ENCODE results near the gene MDM1. TPM values are rescaled to one million over a fixed set of nuclear protein-coding genes. Genes with fewer than 3 reads are reported as not detected.

MDM1 gene, protein sequence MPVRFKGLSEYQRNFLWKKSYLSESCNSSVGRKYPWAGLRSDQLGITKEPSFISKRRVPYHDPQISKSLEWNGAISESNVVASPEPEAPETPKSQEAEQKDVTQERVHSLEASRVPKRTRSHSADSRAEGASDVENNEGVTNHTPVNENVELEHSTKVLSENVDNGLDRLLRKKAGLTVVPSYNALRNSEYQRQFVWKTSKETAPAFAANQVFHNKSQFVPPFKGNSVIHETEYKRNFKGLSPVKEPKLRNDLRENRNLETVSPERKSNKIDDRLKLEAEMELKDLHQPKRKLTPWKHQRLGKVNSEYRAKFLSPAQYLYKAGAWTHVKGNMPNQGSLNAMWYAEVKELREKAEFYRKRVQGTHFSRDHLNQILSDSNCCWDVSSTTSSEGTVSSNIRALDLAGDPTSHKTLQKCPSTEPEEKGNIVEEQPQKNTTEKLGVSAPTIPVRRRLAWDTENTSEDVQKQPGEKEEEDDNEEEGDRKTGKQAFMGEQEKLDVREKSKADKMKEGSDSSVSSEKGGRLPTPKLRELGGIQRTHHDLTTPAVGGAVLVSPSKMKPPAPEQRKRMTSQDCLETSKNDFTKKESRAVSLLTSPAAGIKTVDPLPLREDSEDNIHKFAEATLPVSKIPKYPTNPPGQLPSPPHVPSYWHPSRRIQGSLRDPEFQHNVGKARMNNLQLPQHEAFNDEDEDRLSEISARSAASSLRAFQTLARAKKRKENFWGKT
- 30.8 and 37.4 TPM in 2 replicates for total RNA-seq (2014; rRNA removed; shearing (Covaris generic))
- 26.2 and 33.5 TPM in 2 replicates for total RNA-seq (2022)
- Bru-seq, nascent RNA = percentile 66 among the genes with signal in this experiment
- BruChase-seq, experiment 1, labeled RNA remaining after a 6-hour chase = percentile 63 among the genes with signal in this experiment
- BruChase-seq, experiment 2, labeled RNA remaining after a 2-hour chase = percentile 72 among the genes with signal in this experiment
- long read RNA-seq, transcript MDM1-205 (3 exons, 2,170 nt) = minor isoform, 5 of 49 reads
- long read RNA-seq, transcript MDM1-201 (14 exons, 2,918 nt) = major isoform, 7 of 49 reads
- long read RNA-seq, partial matches to known transcripts = 2 of 49 reads
- long read RNA-seq, other reads (novel, unspliced or antisense) = 28 of 49 reads

DNA sequence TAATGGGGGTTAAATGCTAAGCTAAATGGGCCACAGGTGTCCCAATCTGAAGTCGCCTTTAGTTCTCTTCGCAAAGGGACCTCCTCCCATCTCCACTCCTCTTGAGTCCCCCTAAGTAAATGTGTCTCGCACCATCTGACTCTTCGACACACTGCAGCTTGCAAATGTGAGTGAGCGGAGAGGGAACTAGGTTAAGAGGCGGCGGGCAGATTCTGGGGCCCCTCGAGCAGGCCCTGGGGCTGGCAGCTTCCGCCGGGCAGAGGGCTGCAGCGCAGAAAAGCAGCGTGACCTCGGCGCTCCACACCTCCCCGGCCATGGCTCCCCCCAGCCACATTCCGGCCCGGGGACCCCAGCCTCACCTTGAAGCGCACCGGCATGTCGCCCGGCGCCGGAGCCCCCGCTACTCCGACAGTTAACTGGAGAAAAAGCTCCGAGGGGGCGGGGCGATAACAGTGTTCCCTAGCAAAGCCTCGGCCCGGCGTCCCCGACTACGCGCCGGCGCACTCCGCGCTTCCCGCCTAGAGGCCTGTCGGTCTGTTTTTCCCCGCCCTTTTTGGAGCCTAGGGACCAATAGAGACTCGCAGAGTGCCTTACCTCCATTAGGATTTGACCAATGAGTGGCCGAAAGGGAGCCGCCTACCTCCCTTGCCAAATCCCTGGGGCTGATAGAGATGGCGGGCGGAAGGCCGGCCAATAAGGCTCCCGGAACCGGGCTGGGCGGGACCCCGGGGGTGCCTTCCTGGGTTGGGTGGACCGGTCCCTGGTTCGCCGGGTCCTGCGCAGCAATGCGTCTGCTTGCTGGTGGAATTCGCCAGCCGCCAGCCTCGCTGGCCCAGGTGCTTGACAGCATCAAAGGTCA, at the start of gene MDM1:
Gene MDM1, minus strand, starts transcription at position 494 of the 859 bp plus-strand sequence. Its CDS starts 117 bp downstream, at position 377.
- peaks cover 9% of the 10 kb centered on the region; the same call in 1 of the 2 replicates for H3K79me2 ChIP-seq (ENCODE audit: insufficient read depth, low read depth, low read length)
- BruUV-seq (replicated peaks) = TSS peak; percentile 55
- H3K4me1 ChIP-seq (ENCODE audit: insufficient read depth, low read length, poor library complexity, severe bottlenecking) = peaks cover 24% of the 10 kb centered on the region
- CTCF ChIA-PET (ENCODE audit: unreplicated experiment) = interaction anchor here (0.6 kb wide), 1 partner anchor 53 kb away, joined by 3 read pairs; no protein-coding TSS in a partner anchor
- DNase-seq (ENCODE audit: low spot score) = peak; percentile 99
- intact Hi-C loops (cut with micrococcal nuclease; ENCODE audit: unreplicated experiment) = loop anchor here (10.0 kb wide), 1 partner anchor 353 kb away; the partner anchor contains the start of gene NUP107
- peaks cover 17% of the 10 kb centered on the region for H3K36me3 ChIP-seq (ENCODE audit: insufficient read depth, low read length)
- TF ChIP-seq EZH2phosphoT487 (IDR thresholded peaks at IDR 0.05; ENCODE audit: borderline replicate concordance, low read depth, low read length) (no peak), CTCF (conservative IDR thresholded peaks at IDR 0.05; ENCODE audit: low read length) (no peak)
- POLR2A ChIA-PET = interaction anchor here (0.8 to 2.1 kb wide), 6 partner anchors 9 to 253 kb away, joined by 3 to 11 read pairs (median 3); no protein-coding TSS in a partner anchor
- H3K9me3 ChIP-seq (ENCODE audit: low read length) = no peaks in the 10 kb centered on the region
- peak within 1 kb of the TSS; percentile 97 for H2AFZ ChIP-seq (ENCODE audit: low read length)
- H4K20me1 ChIP-seq (ENCODE audit: insufficient read depth, low read length) = no peaks in the 10 kb centered on the region
- peak within 1 kb of the TSS; percentile 78 for H3K4me2 ChIP-seq (ENCODE audit: low read length)
- H3K27ac ChIP-seq (ENCODE audit: low read depth, low read length, poor library complexity, severe bottlenecking) = peak within 1 kb of the TSS; percentile 52
- peak within 1 kb of the TSS; percentile 84 for H3K4me3 ChIP-seq (ENCODE audit: low read depth, low read length, poor library complexity, severe bottlenecking)
- H3K9me2 ChIP-seq (ENCODE audit: insufficient read depth, low read length) = no peaks in the 10 kb centered on the region

DNA sequence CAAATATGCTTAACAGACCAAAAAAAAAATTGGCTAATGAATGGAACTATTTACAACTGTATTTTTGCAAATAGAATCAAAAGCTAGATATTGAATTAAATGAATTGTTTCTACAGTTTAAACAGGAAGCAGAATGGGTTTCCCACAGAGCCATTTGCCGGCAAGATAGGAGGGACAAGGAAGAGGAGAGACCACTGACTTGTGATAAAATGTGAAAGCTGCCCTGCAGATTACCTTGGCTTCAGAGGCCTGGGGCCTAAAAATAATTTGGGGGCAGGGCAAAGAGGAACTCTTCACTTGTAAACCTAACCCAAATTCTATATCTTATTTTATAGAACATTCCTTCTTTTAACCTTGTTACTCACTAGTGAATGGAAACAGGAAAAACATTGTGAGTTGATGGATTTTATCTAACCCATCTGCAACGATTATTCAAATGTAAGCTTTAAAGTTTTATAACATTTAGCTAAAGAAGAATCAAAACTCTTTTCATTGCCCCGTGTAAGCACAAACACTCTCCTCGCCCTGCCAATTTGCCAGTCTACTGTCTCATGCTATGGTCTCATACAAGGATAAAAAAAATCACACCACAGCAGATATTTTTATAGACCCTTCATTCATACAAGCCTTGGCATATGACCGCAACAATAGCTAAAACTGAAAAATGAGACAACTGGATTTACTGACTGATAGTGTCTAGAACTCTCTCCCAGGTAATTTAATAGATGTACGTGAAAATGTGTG, 49.5 kb upstream of the MDM1 start:
- H3K27ac ChIP-seq (ENCODE audit: low read depth, low read length, poor library complexity, severe bottlenecking) = no peak overlapping the region
- H3K4me3 ChIP-seq (ENCODE audit: low read depth, low read length, poor library complexity, severe bottlenecking) = no peak overlapping the region
- no TSS peak for BruUV-seq (replicated peaks)
- no peak overlapping the region for H3K4me2 ChIP-seq (ENCODE audit: low read length)
- no peaks in the 10 kb centered on the region for H3K79me2 ChIP-seq (ENCODE audit: insufficient read depth, low read depth, low read length)
- no peaks in the 10 kb centered on the region for H3K4me1 ChIP-seq (ENCODE audit: insufficient read depth, low read length, poor library complexity, severe bottlenecking)
- no peak overlapping the region for H2AFZ ChIP-seq (ENCODE audit: low read length)
- no peaks in the 10 kb centered on the region for H3K36me3 ChIP-seq (ENCODE audit: insufficient read depth, low read length)
- H3K9me3 ChIP-seq (ENCODE audit: low read length) = no peaks in the 10 kb centered on the region
- intact Hi-C loops (cut with micrococcal nuclease; ENCODE audit: unreplicated experiment) = no loop called here
- DNase-seq (ENCODE audit: low spot score) = no peak
- ChIA-PET POLR2A (interaction anchor here (0.5 to 1.2 kb wide), 3 partner anchors 29 to 38 kb away, joined by 3 to 4 read pairs (median 3); no protein-coding TSS in a partner anchor), CTCF (ENCODE audit: unreplicated experiment) (no interaction called here)
- TF ChIP-seq CTCF (conservative IDR thresholded peaks at IDR 0.05; ENCODE audit: low read length) (no peak), EZH2phosphoT487 (IDR thresholded peaks at IDR 0.05; ENCODE audit: borderline replicate concordance, low read depth, low read length) (no peak)
- H4K20me1 ChIP-seq (ENCODE audit: insufficient read depth, low read length) = no peaks in the 10 kb centered on the region
- no peaks in the 10 kb centered on the region for H3K9me2 ChIP-seq (ENCODE audit: insufficient read depth, low read length)
